HepG2 (cell line): ENCODE data around the gene NPHP4. TPM values are rescaled to one million over a fixed set of nuclear protein-coding genes. Genes with fewer than 3 reads are reported as not detected.

Source experiments
- CCDC6 ChIP-seq: sonication (generic); formaldehyde crosslinking; IDR thresholded peaks from 2 replicates; pipeline ENCODE4 v1.8.1; 2022; ENCODE audit warnings: mild to moderate bottlenecking, missing genetic modification reagents, moderate library complexity
- CHD2 ChIP-seq: IDR thresholded peaks from 2 replicates; pipeline ENCODE4 v1.6.1; 2011; ENCODE audit warnings: low read depth, low read length, improper control_type of control experiment
- RXRB ChIP-seq: IDR thresholded peaks from 2 replicates; pipeline ENCODE4 v1.6.1; 2016; ENCODE audit warnings: borderline replicate concordance, missing genetic modification reagents, missing compliant biosample characterization
- SNRNP70 ChIP-seq: fragments of 200-400 bp; formaldehyde crosslinking; IDR thresholded peaks from 2 replicates; pipeline ENCODE4 v1.6.1; 2017; ENCODE audit warnings: mild to moderate bottlenecking, low read depth, low read length, moderate library complexity
- TBP ChIP-seq: sonication (generic); formaldehyde crosslinking; IDR thresholded peaks from 2 replicates; pipeline ENCODE4 v1.5.0; 2020; ENCODE audit warnings: missing genetic modification reagents
- ZBTB1 ChIP-seq: sonication (generic); formaldehyde crosslinking; IDR thresholded peaks from 2 replicates; pipeline ENCODE4 v1.4.0; 2020; ENCODE audit warnings: missing genetic modification reagents, borderline replicate concordance
- ZNF547 ChIP-seq: sonication (generic); formaldehyde crosslinking; IDR thresholded peaks from 2 replicates; pipeline ENCODE4 v1.5.1; 2020; ENCODE audit warnings: mild to moderate bottlenecking, missing genetic modification reagents
- polyA plus RNA-seq, 8 experiments: library from polyadenylated mRNA; depleted of rRNA in 3 of 8; stranded (reverse) in 7 of 8; unstranded in 1 of 8; fragments of >200 nt; fragmentation: Illumina TruSeq in 4 of 8; extraction: Trizol in 4 of 8; gene quantifications; 2 replicates each; pipeline versions ENCODE4 v1.2.1 to v1.2.3, GENCODE V29; 2011 to 2016; ENCODE audit warnings: low read depth in 4 of 8, missing spikeins in 1 of 8, mixed read lengths in 1 of 8; ENCODE audit not compliant: insufficient read depth in 1 of 8
- total RNA-seq, 5 experiments: library from RNA; depleted of rRNA; stranded (reverse); fragments of >200 nt; fragmentation: Illumina TruSeq; extraction: Trizol; gene quantifications; 2 replicates each; pipeline ENCODE4 v1.2.3, GENCODE V29; 2016; ENCODE audit warnings: low read depth in 1 of 5
- TF ChIP-seq, protein P1 (sequence below): sonication (generic); formaldehyde crosslinking; IDR thresholded peaks from 2 replicates; pipeline ENCODE4 v1.4.0; 2020; ENCODE audit warnings: missing genetic modification reagents, borderline replicate concordance
- TF ChIP-seq, protein P2 (sequence below): sonication (generic); formaldehyde crosslinking; IDR thresholded peaks from 2 replicates; pipeline ENCODE4 v1.5.0; 2020; ENCODE audit warnings: missing genetic modification reagents
- TF ChIP-seq, protein P3 (sequence below): sonication (generic); formaldehyde crosslinking; IDR thresholded peaks from 2 replicates; pipeline ENCODE4 v1.4.0; 2020; ENCODE audit warnings: mild to moderate bottlenecking, low read depth, missing genetic modification reagents
- TF ChIP-seq, protein P4 (sequence below): sonication (generic); formaldehyde crosslinking; IDR thresholded peaks from 2 replicates; pipeline ENCODE4 v1.5.1; 2020; ENCODE audit warnings: mild to moderate bottlenecking, moderate library complexity, missing genetic modification reagents
- TF ChIP-seq, protein P5 (sequence below): sonication (generic); formaldehyde crosslinking; IDR thresholded peaks from 2 replicates; pipeline ENCODE4 v1.4.0; 2020; ENCODE audit warnings: mild to moderate bottlenecking, missing genetic modification reagents
- TF ChIP-seq, protein P6 (sequence below): sonication (generic); formaldehyde crosslinking; IDR thresholded peaks from 2 replicates; pipeline ENCODE4 v1.8.0; 2022; ENCODE audit warnings: mild to moderate bottlenecking, missing genetic modification reagents

Gene NPHP4
- total and polyA plus RNA-seq, 2 of the 13 experiments (the other 11 are each of a cell fraction or from before 2014, with no cell fraction given), result 4.4 to 6.8 TPM

DNA sequence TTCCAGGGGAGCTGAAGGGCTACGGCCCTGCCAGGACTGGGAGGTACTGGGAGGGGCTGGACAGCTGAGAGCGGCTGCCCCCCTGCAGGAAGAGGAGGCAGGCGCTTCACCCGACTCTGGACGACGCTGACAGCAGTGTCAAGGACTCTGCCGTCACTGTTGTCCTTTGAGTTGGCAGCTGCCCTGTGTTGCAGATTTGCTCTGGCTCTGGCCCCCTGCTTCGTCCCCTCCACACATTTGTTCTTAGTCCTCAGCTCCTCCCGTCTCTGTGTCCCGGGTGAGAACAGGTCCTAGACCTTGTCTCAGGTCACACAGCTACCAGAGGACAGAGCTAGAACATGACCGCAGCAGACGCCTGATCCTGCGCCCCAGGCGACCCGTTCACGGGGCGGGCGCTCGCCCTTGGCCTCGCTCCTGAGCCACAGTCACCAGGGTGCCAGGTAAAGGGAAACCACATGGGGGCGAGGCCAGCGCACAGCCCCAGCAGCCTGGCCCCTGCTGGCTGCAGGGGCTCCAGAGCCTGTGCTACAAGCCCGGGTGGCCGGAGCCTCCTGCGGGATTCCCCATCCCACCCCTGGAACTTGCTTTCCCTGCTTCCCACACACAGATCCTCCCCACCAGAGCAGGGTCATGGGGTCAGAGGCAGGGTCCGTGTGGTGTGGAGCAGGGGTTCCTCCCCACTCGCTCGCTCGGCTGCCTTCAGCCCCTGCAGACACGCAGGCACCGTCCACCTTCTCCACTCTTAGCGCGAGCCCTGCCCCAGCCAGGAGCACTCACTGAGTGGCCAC is 10.7 kb upstream of the NPHP4 start (continued):
- TF ChIP-seq, protein P1, sequence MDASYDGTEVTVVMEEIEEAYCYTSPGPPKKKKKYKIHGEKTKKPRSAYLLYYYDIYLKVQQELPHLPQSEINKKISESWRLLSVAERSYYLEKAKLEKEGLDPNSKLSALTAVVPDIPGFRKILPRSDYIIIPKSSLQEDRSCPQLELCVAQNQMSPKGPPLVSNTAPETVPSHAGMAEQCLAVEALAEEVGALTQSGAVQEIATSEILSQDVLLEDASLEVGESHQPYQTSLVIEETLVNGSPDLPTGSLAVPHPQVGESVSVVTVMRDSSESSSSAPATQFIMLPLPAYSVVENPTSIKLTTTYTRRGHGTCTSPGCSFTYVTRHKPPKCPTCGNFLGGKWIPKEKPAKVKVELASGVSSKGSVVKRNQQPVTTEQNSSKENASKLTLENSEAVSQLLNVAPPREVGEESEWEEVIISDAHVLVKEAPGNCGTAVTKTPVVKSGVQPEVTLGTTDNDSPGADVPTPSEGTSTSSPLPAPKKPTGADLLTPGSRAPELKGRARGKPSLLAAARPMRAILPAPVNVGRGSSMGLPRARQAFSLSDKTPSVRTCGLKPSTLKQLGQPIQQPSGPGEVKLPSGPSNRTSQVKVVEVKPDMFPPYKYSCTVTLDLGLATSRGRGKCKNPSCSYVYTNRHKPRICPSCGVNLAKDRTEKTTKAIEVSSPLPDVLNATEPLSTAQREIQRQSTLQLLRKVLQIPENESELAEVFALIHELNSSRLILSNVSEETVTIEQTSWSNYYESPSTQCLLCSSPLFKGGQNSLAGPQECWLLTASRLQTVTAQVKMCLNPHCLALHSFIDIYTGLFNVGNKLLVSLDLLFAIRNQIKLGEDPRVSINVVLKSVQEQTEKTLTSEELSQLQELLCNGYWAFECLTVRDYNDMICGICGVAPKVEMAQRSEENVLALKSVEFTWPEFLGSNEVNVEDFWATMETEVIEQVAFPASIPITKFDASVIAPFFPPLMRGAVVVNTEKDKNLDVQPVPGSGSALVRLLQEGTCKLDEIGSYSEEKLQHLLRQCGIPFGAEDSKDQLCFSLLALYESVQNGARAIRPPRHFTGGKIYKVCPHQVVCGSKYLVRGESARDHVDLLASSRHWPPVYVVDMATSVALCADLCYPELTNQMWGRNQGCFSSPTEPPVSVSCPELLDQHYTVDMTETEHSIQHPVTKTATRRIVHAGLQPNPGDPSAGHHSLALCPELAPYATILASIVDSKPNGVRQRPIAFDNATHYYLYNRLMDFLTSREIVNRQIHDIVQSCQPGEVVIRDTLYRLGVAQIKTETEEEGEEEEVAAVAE (CRISPR knock-in tag), result no peak
- TF ChIP-seq, protein P2, sequence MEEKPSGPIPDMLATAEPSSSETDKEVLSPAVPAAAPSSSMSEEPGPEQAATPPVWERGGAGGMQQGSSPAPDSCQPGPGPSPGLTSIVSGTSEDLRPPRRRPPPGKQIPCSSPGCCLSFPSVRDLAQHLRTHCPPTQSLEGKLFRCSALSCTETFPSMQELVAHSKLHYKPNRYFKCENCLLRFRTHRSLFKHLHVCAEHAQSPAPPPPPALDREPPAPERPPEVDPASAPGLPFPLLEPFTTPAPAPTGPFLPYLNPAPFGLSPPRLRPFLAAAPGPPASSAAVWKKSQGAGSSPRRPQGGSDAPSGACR (CRISPR knock-in tag), result no peak
- TF ChIP-seq CHD2 (no peak), SNRNP70 (no peak), CCDC6 (no peak; the same call in 1 of the 2 replicates), ZBTB1 (no peak), ZNF547 (CRISPR knock-in tag) (no peak), TBP (CRISPR knock-in tag) (no peak), RXRB (peak; percentile 27; the same call in 1 of the 2 replicates)
- TF ChIP-seq, protein P3, sequence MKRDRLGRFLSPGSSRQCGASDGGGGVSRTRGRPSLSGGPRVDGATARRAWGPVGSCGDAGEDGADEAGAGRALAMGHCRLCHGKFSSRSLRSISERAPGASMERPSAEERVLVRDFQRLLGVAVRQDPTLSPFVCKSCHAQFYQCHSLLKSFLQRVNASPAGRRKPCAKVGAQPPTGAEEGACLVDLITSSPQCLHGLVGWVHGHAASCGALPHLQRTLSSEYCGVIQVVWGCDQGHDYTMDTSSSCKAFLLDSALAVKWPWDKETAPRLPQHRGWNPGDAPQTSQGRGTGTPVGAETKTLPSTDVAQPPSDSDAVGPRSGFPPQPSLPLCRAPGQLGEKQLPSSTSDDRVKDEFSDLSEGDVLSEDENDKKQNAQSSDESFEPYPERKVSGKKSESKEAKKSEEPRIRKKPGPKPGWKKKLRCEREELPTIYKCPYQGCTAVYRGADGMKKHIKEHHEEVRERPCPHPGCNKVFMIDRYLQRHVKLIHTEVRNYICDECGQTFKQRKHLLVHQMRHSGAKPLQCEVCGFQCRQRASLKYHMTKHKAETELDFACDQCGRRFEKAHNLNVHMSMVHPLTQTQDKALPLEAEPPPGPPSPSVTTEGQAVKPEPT, result no peak
- TF ChIP-seq, protein P4, sequence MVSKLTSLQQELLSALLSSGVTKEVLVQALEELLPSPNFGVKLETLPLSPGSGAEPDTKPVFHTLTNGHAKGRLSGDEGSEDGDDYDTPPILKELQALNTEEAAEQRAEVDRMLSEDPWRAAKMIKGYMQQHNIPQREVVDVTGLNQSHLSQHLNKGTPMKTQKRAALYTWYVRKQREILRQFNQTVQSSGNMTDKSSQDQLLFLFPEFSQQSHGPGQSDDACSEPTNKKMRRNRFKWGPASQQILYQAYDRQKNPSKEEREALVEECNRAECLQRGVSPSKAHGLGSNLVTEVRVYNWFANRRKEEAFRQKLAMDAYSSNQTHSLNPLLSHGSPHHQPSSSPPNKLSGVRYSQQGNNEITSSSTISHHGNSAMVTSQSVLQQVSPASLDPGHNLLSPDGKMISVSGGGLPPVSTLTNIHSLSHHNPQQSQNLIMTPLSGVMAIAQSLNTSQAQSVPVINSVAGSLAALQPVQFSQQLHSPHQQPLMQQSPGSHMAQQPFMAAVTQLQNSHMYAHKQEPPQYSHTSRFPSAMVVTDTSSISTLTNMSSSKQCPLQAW (CRISPR knock-in tag), result no peak
- TF ChIP-seq, protein P5, sequence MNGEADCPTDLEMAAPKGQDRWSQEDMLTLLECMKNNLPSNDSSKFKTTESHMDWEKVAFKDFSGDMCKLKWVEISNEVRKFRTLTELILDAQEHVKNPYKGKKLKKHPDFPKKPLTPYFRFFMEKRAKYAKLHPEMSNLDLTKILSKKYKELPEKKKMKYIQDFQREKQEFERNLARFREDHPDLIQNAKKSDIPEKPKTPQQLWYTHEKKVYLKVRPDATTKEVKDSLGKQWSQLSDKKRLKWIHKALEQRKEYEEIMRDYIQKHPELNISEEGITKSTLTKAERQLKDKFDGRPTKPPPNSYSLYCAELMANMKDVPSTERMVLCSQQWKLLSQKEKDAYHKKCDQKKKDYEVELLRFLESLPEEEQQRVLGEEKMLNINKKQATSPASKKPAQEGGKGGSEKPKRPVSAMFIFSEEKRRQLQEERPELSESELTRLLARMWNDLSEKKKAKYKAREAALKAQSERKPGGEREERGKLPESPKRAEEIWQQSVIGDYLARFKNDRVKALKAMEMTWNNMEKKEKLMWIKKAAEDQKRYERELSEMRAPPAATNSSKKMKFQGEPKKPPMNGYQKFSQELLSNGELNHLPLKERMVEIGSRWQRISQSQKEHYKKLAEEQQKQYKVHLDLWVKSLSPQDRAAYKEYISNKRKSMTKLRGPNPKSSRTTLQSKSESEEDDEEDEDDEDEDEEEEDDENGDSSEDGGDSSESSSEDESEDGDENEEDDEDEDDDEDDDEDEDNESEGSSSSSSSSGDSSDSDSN (CRISPR knock-in tag), result peak; percentile 76
- TF ChIP-seq, protein P6, sequence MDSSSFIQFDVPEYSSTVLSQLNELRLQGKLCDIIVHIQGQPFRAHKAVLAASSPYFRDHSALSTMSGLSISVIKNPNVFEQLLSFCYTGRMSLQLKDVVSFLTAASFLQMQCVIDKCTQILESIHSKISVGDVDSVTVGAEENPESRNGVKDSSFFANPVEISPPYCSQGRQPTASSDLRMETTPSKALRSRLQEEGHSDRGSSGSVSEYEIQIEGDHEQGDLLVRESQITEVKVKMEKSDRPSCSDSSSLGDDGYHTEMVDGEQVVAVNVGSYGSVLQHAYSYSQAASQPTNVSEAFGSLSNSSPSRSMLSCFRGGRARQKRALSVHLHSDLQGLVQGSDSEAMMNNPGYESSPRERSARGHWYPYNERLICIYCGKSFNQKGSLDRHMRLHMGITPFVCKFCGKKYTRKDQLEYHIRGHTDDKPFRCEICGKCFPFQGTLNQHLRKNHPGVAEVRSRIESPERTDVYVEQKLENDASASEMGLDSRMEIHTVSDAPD, result no peak
